G401.6 (cell line): Measurements from ENCODE around the gene NT5C3B.
"Not testable (repeated sequence)": the region's sequence is repeated elsewhere in the genome, so short reads cannot be mapped to it uniquely, and the experiment has no call there.

Experiments
- FAIRE-seq: peaks from 2 replicates; lab custom pipeline; 2012; peaks lifted over from hg19 to GRCh38; lab: Jason Lieb, UNC

The NT5C3B gene

GRCh38 chr17:41835800-41836549, at the start of gene NT5C3B:
NT5C3B (minus strand) TSS chr17:41836232; CDS start chr17:41836193, 39 bp downstream.
- FAIRE-seq = no peak

GRCh38 chr17:41885733-41886132, 49.7 kb upstream of the NT5C3B start:
- FAIRE-seq = no peak

- FAIRE-seq = no peak
Observed at GRCh38 chr17:41882756-41883155, 46.7 kb upstream of the NT5C3B start.

GRCh38 chr17:41880130-41880529, 44.1 kb upstream of the NT5C3B start:
- no peak for FAIRE-seq

GRCh38 chr17:41874293-41874670, 38.2 kb upstream of the NT5C3B start:
- FAIRE-seq = not testable (repeated sequence)

GRCh38 chr17:41873559-41874292, 37.7 kb upstream of the NT5C3B start:
- no peak for FAIRE-seq

- no peak for FAIRE-seq
Observed at GRCh38 chr17:41871789-41872188, 35.8 kb upstream of the NT5C3B start.

- no peak for FAIRE-seq
Observed at GRCh38 chr17:41870627-41871026, 34.6 kb upstream of the NT5C3B start.

GRCh38 chr17:41870097-41870496, 34.1 kb upstream of the NT5C3B start:
- FAIRE-seq = no peak

GRCh38 chr17:41869426-41869825, 33.4 kb upstream of the NT5C3B start:
- FAIRE-seq = no peak

- no peak for FAIRE-seq
Observed at GRCh38 chr17:41868568-41868967, 32.5 kb upstream of the NT5C3B start.

- peak; percentile 17 for FAIRE-seq
Observed at GRCh38 chr17:41865596-41865893, 29.5 kb upstream of the NT5C3B start.

- no peak for FAIRE-seq
Observed at GRCh38 chr17:41864836-41865595, 29.0 kb upstream of the NT5C3B start, which contains the start of gene KLHL11. KLHL11 (minus strand) TSS chr17:41865423; CDS start chr17:41865370, 53 bp downstream.

- no peak for FAIRE-seq
Observed at GRCh38 chr17:41864498-41864835, 28.4 kb upstream of the NT5C3B start.

- no peak for FAIRE-seq
Observed at GRCh38 chr17:41863074-41863848, 27.2 kb upstream of the NT5C3B start.

- no peak for FAIRE-seq
Observed at GRCh38 chr17:41860254-41860931, 24.4 kb upstream of the NT5C3B start.

- not testable (repeated sequence) for FAIRE-seq
Observed at GRCh38 chr17:41851382-41851781, 15.3 kb upstream of the NT5C3B start.

- FAIRE-seq = no peak
Observed at GRCh38 chr17:41849251-41849990, 13.4 kb upstream of the NT5C3B start.

- FAIRE-seq = no peak
Observed at GRCh38 chr17:41848788-41849187, 12.8 kb upstream of the NT5C3B start.

GRCh38 chr17:41844971-41845370, 8.9 kb upstream of the NT5C3B start:
- FAIRE-seq = no peak

- FAIRE-seq = not testable (repeated sequence)
Observed at GRCh38 chr17:41840781-41841180, 4.7 kb upstream of the NT5C3B start.
